HG03045 (cell line): ENCODE measurements around the gene MTHFSD.
"Not testable (repeated sequence)": the region's sequence is repeated elsewhere in the genome, so short reads cannot be mapped to it uniquely, and the experiment has no call there.

Experiments used
- ATAC-seq: cut with Tn5 transposase; IDR thresholded peaks from one replicate; pipeline ENCODE4 v1.9.1; 2021; ENCODE audit warnings: mild to moderate bottlenecking, moderate library complexity; ENCODE audit not compliant: unreplicated experiment

Gene MTHFSD

GRCh38 chr16:86554917-86555703 lies at the start of gene MTHFSD:
Gene MTHFSD (minus strand): TSS chr16:86555235. CDS start chr16:86555184, 51 bp downstream.
- ATAC-seq = peak; percentile 83

- no peak for ATAC-seq
These were observed 49.6 kb upstream of the MTHFSD start for GRCh38 chr16:86604436-86605193.

DNA sequence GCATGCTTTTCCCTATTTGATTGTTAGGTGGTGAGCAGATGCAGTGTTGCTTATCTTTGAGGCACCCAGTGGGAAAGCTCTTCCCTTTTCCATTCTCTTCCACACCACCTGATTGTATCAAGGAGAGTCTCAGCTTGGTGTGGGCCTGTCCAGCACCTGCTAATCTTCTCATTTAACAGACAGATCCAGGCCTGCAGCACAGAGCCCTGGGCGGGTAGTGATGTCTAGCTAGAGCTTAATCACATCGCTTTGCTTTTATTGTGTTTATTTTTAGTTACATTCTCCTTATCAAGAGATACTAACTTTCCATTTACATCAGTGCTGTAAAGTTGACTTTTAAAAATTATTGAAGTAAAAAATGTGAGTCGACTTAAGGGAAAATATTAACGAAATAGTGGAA lies 47.5 kb upstream of the MTHFSD start:
- ATAC-seq = no peak

DNA sequence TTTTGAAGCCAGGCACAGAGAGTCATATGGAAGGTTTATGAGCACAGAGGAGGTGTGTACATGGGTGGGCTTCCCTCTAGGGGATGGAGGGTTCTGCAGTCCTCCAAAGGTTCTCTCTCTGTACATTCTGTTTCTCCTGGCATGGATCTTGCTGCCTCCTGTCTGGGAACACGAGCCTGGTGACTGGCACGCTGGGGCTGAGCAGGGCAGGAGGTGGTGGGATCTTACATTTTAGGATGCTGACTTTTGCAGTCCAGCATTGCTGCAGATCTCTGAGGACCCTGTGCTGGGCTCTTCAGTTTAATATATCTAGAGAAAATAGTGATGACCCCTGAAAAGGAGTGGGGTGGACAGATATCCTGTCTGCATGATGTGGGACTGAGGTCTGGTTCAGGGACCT lies 46.3 kb upstream of the MTHFSD start:
- no peak for ATAC-seq

GRCh38 chr16:86598607-86599565 lies 43.9 kb upstream of the MTHFSD start:
- no peak for ATAC-seq

- ATAC-seq = no peak
These were observed 43.0 kb upstream of the MTHFSD start for GRCh38 chr16:86597880-86598606.

DNA sequence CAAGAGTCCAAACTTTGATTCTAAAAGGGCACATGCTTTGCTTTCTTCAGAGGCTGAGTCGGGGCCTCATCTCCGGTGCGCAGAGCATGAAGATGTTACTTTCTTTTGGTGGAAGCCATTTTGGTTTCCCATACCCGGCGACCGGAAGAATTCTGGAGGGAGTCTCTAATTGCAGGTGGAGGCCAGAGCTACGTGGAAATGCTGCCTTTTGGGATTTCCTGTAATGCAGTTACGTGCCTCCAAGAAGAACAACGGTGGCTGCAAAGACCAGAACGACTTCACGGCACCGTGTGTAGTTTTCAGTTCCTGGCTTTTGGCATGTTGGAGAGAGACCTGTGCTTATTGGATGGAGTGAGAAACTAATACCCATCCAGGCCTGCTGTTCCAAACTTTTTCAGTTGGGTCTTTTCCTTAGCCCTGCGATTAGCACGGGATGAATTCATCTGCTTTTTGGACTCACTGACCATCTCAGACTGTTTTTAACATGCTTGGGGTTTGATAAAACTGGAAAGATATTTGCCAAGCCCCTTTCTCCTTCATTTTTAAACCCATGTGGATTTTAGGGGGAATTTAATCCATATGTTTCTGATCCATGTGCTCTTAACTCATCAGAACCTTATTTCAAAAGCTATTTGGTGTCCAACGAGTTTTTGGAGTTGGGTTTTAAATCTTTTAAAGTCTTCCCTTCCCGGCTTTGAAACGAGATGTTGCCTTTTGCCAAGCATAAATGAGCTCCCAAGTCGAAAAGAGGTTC lies 42.3 kb upstream of the MTHFSD start:
- no peak for ATAC-seq

GRCh38 chr16:86595983-86596605 lies 41.1 kb upstream of the MTHFSD start:
- no peak for ATAC-seq

- ATAC-seq = no peak
These were observed 39.7 kb upstream of the MTHFSD start for GRCh38 chr16:86594721-86595120.

- no peak for ATAC-seq
These were observed 39.0 kb upstream of the MTHFSD start for GRCh38 chr16:86593913-86594620.

- no peak for ATAC-seq
These were observed 36.2 kb upstream of the MTHFSD start for GRCh38 chr16:86591270-86591669.

DNA sequence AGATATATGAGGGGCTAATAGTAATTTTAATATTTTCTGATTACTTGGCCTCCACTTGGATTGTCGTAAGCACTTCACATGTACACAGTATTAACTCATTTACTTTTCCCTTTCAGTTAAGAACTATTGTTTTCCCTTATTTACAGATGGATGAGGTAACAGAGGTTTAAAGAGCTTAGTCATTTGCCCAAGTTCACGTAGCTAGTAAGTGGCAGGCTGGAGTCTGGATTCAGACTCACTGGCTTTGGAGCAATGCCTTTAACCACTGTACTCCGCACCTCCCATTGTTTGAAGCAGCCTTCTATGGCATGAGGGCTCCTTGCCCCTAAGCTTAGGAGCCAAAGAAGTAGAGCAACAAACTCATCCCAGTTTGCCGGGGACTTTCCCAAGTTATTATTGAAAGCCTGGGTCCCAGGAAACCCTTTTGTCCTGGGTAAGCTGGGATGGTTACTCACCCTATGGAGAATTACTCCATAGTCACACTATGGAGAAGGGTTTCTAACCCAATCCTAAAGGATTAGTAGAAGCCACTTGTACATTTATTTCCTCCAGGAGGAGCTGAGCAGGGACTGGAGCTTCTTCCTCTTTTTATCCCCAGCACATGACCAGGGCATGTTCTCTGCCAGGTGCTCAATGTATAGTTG lies 35.6 kb upstream of the MTHFSD start:
- ATAC-seq = no peak

DNA sequence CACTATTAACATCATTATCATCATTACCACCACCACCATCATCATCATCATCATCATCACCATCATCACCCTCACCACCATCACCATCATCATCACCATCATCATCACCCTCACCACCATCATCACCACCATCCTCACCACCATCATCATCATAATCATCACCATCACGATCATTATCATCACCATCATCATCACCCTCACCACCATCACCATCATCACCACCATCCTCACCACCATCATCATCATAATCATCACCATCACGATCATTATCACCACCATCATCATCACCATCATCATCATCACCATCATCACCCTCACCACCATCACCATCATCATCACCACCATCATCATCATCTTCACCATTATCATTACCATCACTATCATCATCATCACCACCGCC lies 32.9 kb upstream of the MTHFSD start:
- not testable (repeated sequence) for ATAC-seq

GRCh38 chr16:86587487-86587886 lies 32.5 kb upstream of the MTHFSD start:
- no peak for ATAC-seq

DNA sequence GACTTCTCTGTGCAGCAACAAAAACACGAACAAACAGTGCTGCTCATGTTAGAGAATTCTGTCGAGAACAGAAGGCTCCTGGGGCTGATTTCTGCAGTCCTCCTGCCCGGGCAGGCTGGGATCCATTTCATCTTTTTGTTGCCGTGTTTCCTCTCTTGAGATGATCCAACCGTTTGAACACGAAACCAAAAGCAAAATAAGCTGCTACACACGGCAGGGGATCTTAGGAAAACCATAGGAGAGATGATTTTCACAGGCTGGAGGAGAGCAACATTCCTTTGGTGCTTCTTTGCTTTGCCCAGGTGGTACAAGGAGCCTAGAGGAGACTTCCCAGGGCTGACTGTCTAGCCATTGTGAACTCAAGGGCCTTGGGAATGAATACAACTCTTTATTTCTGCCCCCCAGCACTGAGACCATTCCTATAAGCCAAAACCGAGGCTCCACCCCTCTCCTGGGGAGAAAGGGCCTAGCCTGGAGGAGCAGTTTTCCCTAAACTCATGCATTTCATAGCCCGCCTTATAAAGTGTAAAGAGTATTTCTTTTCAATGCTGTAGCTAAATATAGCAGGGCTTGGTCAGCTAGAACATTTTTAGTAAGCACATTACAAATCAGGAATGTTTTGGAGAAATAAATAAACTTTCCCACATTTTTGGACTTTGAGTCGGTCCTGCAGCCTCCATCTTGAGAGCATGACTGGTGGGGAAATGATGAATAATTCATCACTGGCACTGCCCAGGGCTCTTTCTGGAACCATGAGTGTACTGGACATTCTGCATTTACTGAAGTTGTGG lies 31.0 kb upstream of the MTHFSD start:
- no peak for ATAC-seq

DNA sequence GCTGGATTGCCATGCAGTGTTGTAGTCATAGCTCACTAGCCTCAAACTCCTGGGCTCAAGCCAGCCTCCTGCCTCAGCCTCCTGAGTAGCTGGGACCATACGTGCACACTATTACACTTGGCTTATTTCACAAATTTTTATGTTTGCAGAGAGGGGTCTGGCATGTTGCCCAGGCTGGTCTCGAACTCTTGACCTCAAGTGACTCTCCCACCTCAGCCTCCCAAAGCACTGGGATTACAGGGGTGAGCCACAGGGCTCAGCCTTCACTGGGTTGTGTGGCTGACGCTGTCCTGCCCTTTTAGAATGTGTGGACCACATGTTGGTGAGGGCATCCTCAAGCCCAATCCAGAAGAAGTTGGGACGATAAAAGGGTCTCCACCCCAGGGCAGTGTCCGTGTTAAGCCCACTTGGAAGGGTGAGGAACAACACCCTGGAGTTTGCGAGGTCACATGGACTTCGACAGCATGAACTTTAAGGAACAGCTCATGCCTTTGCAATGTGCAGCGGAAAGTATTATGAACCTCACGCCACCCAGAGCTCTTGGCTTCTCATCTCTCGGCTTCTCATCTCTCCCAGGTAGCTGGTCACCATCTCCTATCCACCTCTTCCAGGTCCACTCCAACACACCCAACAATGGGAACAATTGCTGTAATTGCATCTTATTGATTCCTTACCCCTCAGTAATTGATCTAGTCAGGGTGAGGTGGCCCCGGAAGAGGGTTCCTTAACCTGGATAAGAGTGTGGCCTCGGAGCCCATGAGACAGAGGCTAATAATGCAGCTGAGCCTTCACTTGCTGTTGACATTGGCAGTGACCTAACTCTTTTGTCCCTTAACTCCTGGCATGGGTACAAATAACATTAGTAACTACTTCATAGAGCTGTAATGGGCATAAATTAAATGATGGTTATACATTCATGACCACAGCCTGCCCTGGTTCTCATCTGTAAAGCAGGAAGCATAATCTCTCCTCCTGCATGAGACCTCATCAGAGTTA lies 30.0 kb upstream of the MTHFSD start:
- ATAC-seq = no peak
